SK-N-SH treated with all-trans-retinoic acid at 6 μM for 48 hours (cell line): ENCODE measurements around the gene MIOS.

Experiments used
- ARNTL ChIP-seq: fragments of 450-650 bp; formaldehyde crosslinking; IDR thresholded peaks from 2 replicates; pipeline ENCODE4 v1.5.0; 2020; ENCODE audit warnings: low read depth, mild to moderate bottlenecking, moderate library complexity, borderline replicate concordance
- BACH2 ChIP-seq: fragments of 250-450 bp; sonication (Bioruptor Pico); IDR thresholded peaks from 2 replicates; pipeline ENCODE4 v1.9.0; 2021; ENCODE audit warnings: mild to moderate bottlenecking, borderline replicate concordance
- ESRRG ChIP-seq: fragments of 250-450 bp; sonication (Bioruptor Pico); IDR thresholded peaks from 2 replicates; pipeline ENCODE4 v1.6.1; 2021; ENCODE audit warnings: mild to moderate bottlenecking
- ISL1 ChIP-seq: fragments of 250-450 bp; sonication (Bioruptor Pico); IDR thresholded peaks from 2 replicates; pipeline ENCODE4 v2.1.2; 2022; ENCODE audit warnings: mild to moderate bottlenecking, moderate library complexity
- OSR1 ChIP-seq: fragments of 250-450 bp; sonication (Bioruptor Pico); IDR thresholded peaks from 2 replicates; pipeline ENCODE4 v1.8.0; 2022; ENCODE audit warnings: moderate library complexity, mild to moderate bottlenecking, inconsistent platforms
- PPARA ChIP-seq: fragments of 250-450 bp; sonication (Bioruptor Pico); IDR thresholded peaks from 2 replicates; pipeline ENCODE4 v1.5.0; 2020; ENCODE audit warnings: mild to moderate bottlenecking, borderline replicate concordance
- RARB ChIP-seq: fragments of 250-450 bp; sonication (Bioruptor Pico); IDR thresholded peaks from 2 replicates; pipeline ENCODE4 v1.8.0; 2021; ENCODE audit warnings: mild to moderate bottlenecking, moderate library complexity
- SNAI2 ChIP-seq: fragments of 250-450 bp; sonication (Bioruptor Pico); IDR thresholded peaks from 2 replicates; pipeline ENCODE4 v1.5.0; 2020; ENCODE audit warnings: mild to moderate bottlenecking, moderate library complexity
- TOX ChIP-seq: fragments of 250-450 bp; sonication (Bioruptor Pico); IDR thresholded peaks from 2 replicates; pipeline ENCODE4 v1.8.0; 2021; ENCODE audit warnings: mild to moderate bottlenecking, moderate library complexity, borderline replicate concordance
- ZFP30 ChIP-seq: fragments of 450-650 bp; formaldehyde crosslinking; IDR thresholded peaks from 2 replicates; pipeline ENCODE4 v1.5.0; 2022; ENCODE audit warnings: mild to moderate bottlenecking, moderate library complexity
- ZNF565 ChIP-seq: fragments of 450-650 bp; formaldehyde crosslinking; conservative IDR thresholded peaks from 2 replicates; pipeline ENCODE4 v1.5.0; 2020; ENCODE audit warnings: low read depth, mild to moderate bottlenecking, moderate library complexity
- TF ChIP-seq, protein P1 (sequence below): fragments of 250-450 bp; sonication (Bioruptor Pico); IDR thresholded peaks from 2 replicates; pipeline ENCODE4 v1.8.0; 2020; ENCODE audit warnings: mild to moderate bottlenecking, moderate library complexity, borderline replicate concordance
- TF ChIP-seq, protein P2 (sequence below): fragments of 250-450 bp; sonication (Bioruptor Pico); IDR thresholded peaks from 2 replicates; pipeline ENCODE4 v1.5.0; 2020; ENCODE audit warnings: mild to moderate bottlenecking, moderate library complexity
- TF ChIP-seq, protein P3 (sequence below): fragments of 250-450 bp; sonication (Bioruptor Pico); IDR thresholded peaks from 2 replicates; pipeline ENCODE4 v1.8.0; 2021; ENCODE audit warnings: low read depth, mild to moderate bottlenecking, moderate library complexity, borderline replicate concordance

DNA sequence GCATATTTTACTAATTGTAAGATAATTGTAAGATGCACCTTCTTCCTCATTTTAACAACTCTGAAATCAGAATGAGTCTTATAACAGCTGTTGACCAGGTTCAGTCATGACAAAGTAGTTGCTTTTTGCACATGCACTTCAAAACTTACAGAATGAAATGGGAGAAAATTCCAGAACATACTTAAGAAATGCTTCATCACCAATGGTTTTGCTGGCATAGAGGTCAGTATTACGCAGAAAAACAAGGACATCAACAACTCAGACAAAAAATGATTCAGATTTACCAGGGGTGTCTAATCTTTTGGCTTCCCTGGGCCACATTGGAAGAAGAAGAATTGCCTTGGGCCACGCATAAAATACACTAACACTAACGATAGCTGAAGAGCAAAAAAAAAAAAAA, 44.3 kb upstream of the MIOS start:
- TF ChIP-seq ESRRG (CRISPR knock-in tag) = no peak
- TF ChIP-seq BACH2 (CRISPR knock-in tag) = no peak
- no peak for TF ChIP-seq SNAI2 (CRISPR knock-in tag)
- TF ChIP-seq, protein P1, sequence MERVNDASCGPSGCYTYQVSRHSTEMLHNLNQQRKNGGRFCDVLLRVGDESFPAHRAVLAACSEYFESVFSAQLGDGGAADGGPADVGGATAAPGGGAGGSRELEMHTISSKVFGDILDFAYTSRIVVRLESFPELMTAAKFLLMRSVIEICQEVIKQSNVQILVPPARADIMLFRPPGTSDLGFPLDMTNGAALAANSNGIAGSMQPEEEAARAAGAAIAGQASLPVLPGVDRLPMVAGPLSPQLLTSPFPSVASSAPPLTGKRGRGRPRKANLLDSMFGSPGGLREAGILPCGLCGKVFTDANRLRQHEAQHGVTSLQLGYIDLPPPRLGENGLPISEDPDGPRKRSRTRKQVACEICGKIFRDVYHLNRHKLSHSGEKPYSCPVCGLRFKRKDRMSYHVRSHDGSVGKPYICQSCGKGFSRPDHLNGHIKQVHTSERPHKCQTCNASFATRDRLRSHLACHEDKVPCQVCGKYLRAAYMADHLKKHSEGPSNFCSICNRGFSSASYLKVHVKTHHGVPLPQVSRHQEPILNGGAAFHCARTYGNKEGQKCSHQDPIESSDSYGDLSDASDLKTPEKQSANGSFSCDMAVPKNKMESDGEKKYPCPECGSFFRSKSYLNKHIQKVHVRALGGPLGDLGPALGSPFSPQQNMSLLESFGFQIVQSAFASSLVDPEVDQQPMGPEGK = no peak
- TF ChIP-seq OSR1 (CRISPR knock-in tag) = no peak
- TF ChIP-seq RARB (CRISPR knock-in tag) = no peak
- TF ChIP-seq, protein P2, sequence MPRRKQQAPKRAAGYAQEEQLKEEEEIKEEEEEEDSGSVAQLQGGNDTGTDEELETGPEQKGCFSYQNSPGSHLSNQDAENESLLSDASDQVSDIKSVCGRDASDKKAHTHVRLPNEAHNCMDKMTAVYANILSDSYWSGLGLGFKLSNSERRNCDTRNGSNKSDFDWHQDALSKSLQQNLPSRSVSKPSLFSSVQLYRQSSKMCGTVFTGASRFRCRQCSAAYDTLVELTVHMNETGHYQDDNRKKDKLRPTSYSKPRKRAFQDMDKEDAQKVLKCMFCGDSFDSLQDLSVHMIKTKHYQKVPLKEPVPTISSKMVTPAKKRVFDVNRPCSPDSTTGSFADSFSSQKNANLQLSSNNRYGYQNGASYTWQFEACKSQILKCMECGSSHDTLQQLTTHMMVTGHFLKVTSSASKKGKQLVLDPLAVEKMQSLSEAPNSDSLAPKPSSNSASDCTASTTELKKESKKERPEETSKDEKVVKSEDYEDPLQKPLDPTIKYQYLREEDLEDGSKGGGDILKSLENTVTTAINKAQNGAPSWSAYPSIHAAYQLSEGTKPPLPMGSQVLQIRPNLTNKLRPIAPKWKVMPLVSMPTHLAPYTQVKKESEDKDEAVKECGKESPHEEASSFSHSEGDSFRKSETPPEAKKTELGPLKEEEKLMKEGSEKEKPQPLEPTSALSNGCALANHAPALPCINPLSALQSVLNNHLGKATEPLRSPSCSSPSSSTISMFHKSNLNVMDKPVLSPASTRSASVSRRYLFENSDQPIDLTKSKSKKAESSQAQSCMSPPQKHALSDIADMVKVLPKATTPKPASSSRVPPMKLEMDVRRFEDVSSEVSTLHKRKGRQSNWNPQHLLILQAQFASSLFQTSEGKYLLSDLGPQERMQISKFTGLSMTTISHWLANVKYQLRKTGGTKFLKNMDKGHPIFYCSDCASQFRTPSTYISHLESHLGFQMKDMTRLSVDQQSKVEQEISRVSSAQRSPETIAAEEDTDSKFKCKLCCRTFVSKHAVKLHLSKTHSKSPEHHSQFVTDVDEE = no peak
- TF ChIP-seq TOX (CRISPR knock-in tag) = no peak
- TF ChIP-seq ISL1 = no peak
- TF ChIP-seq PPARA (CRISPR knock-in tag) = no peak
- TF ChIP-seq ZNF565 (CRISPR knock-in tag) = no peak
- TF ChIP-seq ARNTL = no peak
- TF ChIP-seq, protein P3, sequence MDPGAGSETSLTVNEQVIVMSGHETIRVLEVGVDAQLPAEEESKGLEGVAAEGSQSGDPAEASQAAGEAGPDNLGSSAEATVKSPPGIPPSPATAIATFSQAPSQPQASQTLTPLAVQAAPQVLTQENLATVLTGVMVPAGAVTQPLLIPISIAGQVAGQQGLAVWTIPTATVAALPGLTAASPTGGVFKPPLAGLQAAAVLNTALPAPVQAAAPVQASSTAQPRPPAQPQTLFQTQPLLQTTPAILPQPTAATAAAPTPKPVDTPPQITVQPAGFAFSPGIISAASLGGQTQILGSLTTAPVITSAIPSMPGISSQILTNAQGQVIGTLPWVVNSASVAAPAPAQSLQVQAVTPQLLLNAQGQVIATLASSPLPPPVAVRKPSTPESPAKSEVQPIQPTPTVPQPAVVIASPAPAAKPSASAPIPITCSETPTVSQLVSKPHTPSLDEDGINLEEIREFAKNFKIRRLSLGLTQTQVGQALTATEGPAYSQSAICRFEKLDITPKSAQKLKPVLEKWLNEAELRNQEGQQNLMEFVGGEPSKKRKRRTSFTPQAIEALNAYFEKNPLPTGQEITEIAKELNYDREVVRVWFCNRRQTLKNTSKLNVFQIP (CRISPR knock-in tag) = no peak
- TF ChIP-seq ZFP30 = no peak
